Colonic mucosa (tissue), 4 donors: ENCODE measurements around the gene RAB40C. TPM values are rescaled to one million over a fixed set of nuclear protein-coding genes. Genes with fewer than 3 reads are reported as not detected.
A peak's percentile ranks its signal among the peaks of the same experiment; 100 is the strongest.

Source experiments
- DNase-seq: peaks from one replicate; pipeline ENCODE4 v3.0.0-alpha.2; 2020
- H3K27ac ChIP-seq: fragments of 200-600 bp; one replicate; pipeline ENCODE4 v1.8.0; 2021
- H3K27me3 ChIP-seq: fragments of 200-600 bp; one replicate; pipeline ENCODE4 v1.8.0; 2021
- H3K36me3 ChIP-seq: fragments of 200-600 bp; one replicate; pipeline ENCODE4 v1.8.0; 2021
- H3K4me1 ChIP-seq: fragments of 200-600 bp; one replicate; pipeline ENCODE4 v1.8.0; 2021; ENCODE audit warnings: mild to moderate bottlenecking
- H3K4me3 ChIP-seq: fragments of 200-600 bp; one replicate; pipeline ENCODE4 v1.8.0; 2021
- H3K9ac ChIP-seq, 2 donors: one replicate each; pipeline ENCODE4 v1.7.0; 2013; ENCODE audit warnings: control low read depth in 2 of 2, low read depth in 2 of 2, low read length in 2 of 2
- H3K9me3 ChIP-seq: fragments of 200-600 bp; one replicate; pipeline ENCODE4 v1.8.0; 2021
- CTCF ChIP-seq: fragments of 200-600 bp; IDR thresholded peaks from one replicate; pipeline ENCODE4 v1.8.0; 2022; ENCODE audit warnings: antibody characterized with exemption, mild to moderate bottlenecking
- intact Hi-C: fragments of 100-400 bp; cut with DNase I; formaldehyde crosslinking; loops from one replicate; pipeline ENCODE4 v1.14.1; 2022
- total RNA-seq, 2 donors: library from RNA; stranded (reverse); fragmentation: NEBNext Ultra II Directional in 1 of 2; extraction: Animal tissue kit (Norgen Biotek cat#: 25700) in 1 of 2; gene quantifications; one replicate each; pipeline ENCODE4 v1.2.1, GENCODE V29; 2021
- donor health status: healthy.
- donor health status: DM: no; HTN: no; CAD: no.
- donor health status: DM: no; HTN: no; CAD: no.

The RAB40C gene
- total RNA-seq, 2 donors from 2014 or later = 34.9 to 38.5 TPM

DNA sequence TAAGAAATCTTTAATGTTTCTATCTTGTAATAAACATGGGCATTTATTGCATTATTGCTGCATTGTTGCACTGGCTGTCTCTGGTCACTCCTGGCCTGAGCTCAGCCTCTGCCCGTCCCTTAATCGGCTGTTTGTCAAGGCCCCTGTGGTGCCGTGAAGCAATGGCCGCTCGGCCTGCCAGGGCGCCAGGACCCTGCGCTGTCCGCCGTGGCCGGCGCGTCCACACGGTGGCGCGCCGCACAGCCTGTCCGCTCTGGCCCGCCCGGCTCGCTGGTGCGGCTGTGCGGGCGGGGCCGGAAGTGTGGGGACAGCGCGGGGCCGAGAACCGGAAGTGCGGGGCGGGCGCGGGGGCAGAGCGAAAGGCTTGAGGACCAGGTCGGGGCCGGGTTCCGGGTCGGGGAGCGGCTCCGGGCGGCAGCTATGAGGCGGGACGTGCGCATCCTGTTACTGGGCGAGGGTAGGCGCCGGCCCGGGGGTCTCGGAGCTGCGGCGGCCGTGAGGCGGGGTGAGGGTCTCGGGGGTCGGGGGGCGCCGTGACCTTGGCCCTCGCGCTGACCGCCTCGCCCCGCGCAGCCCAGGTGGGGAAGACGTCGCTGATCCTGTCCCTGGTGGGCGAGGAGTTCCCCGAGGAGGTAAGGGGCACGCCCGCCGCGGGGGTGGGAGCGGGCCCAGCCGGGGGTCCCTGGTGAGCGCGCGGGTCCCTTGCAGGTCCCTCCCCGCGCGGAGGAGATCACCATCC, 78.1 kb downstream of the RAB40C start, which contains the start of gene RHOT2:
TSS of gene RHOT2 (plus strand) at position 353 of the 739 bp plus-strand sequence. CDS start at position 421, 68 bp downstream.
- Histone ChIP-seq H3K27ac (peak within 1 kb of the TSS; percentile 75), H3K9me3 (no peaks in the 10 kb centered on the region), H3K36me3 (peaks cover 20% of the 10 kb centered on the region), H3K27me3 (no peaks in the 10 kb centered on the region), H3K9ac (peak within 1 kb of the TSS; percentile 91 to 93), H3K4me3 (peak within 1 kb of the TSS; percentile 99), H3K4me1 (peaks cover 6% of the 10 kb centered on the region)
- peak; percentile 93 for DNase-seq
- peak; percentile 88 for TF ChIP-seq CTCF
- intact Hi-C loops = no loop called here

DNA sequence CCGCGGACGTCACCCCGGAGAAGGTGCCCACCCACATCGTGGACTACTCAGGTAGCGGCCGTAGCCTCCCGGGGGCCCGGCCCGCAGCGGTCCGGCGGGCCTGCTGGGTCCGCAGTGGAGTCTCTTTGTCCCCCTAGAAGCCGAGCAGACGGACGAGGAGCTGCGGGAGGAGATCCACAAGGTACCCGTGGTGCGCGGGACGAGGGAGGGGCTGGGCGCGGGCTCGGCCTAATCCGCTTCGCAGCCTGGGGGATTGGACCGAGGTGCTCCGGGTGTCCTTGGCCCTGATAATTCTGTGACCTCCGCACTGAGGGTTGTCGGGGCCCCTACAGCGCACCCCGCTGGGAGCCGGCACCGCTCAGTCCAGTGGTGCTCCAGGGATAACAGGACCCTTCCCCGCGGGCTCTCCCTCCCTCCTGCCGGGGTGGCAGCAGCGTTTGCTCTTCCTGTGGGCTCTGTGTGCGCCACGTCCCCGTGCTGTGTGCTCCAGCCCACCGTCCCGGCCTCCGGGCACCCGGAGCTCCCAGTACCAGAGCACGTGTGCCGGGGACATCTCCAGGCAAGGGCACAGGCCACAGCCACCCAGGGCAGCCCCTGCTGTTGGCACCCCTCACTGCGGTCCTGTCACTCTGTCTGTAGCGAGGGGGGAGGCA, 78.8 kb downstream of the RAB40C start:
- peaks cover 6% of the 10 kb centered on the region for H3K4me1 ChIP-seq
- no peaks in the 10 kb centered on the region for H3K9me3 ChIP-seq
- H3K27me3 ChIP-seq = no peaks in the 10 kb centered on the region
- no peak for DNase-seq
- peak overlapping the region; percentile 99 for H3K4me3 ChIP-seq
- peak overlapping the region; percentile 75 for H3K27ac ChIP-seq
- H3K36me3 ChIP-seq = peaks cover 23% of the 10 kb centered on the region
- TF ChIP-seq CTCF = no peak
- peak overlapping the region; percentile 91 to 93 for H3K9ac ChIP-seq
- intact Hi-C loops = no loop called here

DNA sequence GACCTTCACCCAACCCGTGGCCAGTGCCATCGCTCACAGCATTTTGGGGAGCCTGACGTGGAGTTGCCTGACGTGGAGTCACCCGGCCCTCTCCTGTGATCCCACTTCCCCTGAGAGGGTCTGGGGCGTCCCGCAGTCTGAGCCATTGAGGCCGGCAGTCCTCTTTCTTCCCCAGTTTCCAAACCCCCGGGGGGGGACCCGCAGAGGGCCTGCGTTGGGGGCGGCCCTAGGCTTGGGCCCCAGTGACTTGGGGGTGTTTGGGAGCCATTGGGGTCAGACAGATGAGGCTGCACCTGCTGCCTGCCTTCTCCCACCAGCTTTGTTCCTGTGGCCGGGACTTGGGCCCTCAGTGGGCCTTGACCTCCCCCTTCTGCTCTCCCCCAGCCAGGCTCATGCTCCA, 79.8 kb downstream of the RAB40C start:
- Histone ChIP-seq H3K27me3 (no peaks in the 10 kb centered on the region), H3K4me1 (peaks cover 7% of the 10 kb centered on the region), H3K9ac (no peak overlapping the region), H3K36me3 (peaks cover 23% of the 10 kb centered on the region), H3K27ac (no peak overlapping the region), H3K4me3 (no peak overlapping the region), H3K9me3 (no peaks in the 10 kb centered on the region)
- TF ChIP-seq CTCF = no peak
- intact Hi-C loops = no loop called here
- no peak for DNase-seq

DNA sequence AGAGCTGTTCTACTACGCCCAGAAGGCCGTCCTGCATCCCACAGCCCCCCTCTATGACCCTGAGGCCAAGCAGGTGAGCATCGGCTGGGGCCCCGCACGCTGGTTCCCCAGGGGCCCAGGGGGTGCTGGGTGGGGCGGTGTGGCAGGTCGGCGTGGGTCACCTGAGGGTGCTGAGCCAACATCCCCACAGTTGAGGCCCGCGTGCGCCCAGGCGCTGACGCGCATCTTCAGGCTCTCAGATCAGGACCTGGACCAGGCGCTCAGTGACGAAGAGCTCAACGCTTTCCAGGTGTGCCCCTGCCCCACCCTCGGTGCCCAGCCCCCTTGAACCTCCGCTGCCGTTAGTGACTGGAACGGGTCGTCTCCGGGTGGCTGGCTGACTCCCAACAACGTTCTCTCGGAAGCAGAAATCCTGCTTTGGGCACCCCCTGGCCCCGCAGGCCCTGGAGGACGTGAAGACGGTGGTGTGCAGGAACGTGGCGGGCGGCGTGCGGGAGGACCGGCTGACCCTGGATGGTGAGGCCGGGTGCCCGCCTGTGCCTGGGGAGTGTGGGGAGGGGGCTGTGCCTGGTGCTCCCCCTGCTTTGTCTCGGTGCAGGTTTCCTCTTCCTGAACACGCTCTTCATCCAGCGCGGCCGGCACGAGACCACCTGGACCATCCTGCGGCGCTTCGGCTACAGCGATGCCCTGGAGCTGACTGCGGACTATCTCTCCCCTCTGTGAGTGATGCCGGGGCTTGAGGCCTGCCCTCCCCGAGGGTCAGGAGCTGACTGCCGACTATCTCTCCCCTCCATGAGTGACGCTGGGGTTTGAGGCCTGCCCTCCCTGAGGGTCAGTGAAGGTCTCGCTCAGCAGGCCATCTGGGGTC, 80.9 kb downstream of the RAB40C start:
- H3K9ac ChIP-seq = no peak overlapping the region
- no peak overlapping the region for H3K4me3 ChIP-seq
- DNase-seq = no peak
- no peaks in the 10 kb centered on the region for H3K27me3 ChIP-seq
- no peak overlapping the region for H3K27ac ChIP-seq
- intact Hi-C loops = no loop called here
- no peak for TF ChIP-seq CTCF
- no peaks in the 10 kb centered on the region for H3K9me3 ChIP-seq
- peaks cover 14% of the 10 kb centered on the region for H3K4me1 ChIP-seq
- peaks cover 23% of the 10 kb centered on the region for H3K36me3 ChIP-seq
